Activated CD4-positive, alpha-beta T cell treated with anti-CD3 and anti-CD28 coated beads for 1 hour (primary cell): ENCODE results near the gene MTRFR.

Source experiments
- DNase-seq: peaks from one replicate; pipeline ENCODE4 v3.0.0-alpha.2; 2020

MTRFR gene

GRCh38 chr12:123271001-123271668 is 37.9 kb downstream of the MTRFR start:
- DNase-seq, result peak; percentile 69

GRCh38 chr12:123273166-123273565 is 39.9 kb downstream of the MTRFR start:
- DNase-seq, result no peak

- no peak for DNase-seq
Observed at GRCh38 chr12:123278101-123278627, 44.9 kb downstream of the MTRFR start.

- no peak for DNase-seq
Observed at GRCh38 chr12:123280971-123281370, 47.7 kb downstream of the MTRFR start.

- no peak for DNase-seq
Observed at GRCh38 chr12:123282111-123282510, 48.9 kb downstream of the MTRFR start.

- no peak for DNase-seq
Observed at GRCh38 chr12:123283461-123283860, 50.2 kb downstream of the MTRFR start.

GRCh38 chr12:123284669-123285068 is 51.4 kb downstream of the MTRFR start:
- no peak for DNase-seq

- DNase-seq, result no peak
Observed at GRCh38 chr12:123286652-123287373, 53.6 kb downstream of the MTRFR start.

- DNase-seq, result no peak
Observed at GRCh38 chr12:123288751-123289346, 55.6 kb downstream of the MTRFR start.

- no peak for DNase-seq
Observed at GRCh38 chr12:123289911-123290310, 56.7 kb downstream of the MTRFR start.

- DNase-seq, result no peak
Observed at GRCh38 chr12:123293178-123293760, 60.0 kb downstream of the MTRFR start.

- DNase-seq, result no peak
Observed at GRCh38 chr12:123305136-123305535, 71.9 kb downstream of the MTRFR start.

- no peak for DNase-seq
Observed at GRCh38 chr12:123306200-123306599, 73.0 kb downstream of the MTRFR start.
